ENCODE results near the gene ZNF581.
A peak's percentile ranks its signal among the peaks of the same experiment; 100 is the strongest.

ZNF581 gene

GRCh38 chr19:55643003-55643886, at the start of gene ZNF581:
ZNF581 (plus strand) TSS chr19:55643649; CDS start chr19:55644572, 923 bp downstream.
- peak; percentile 65 for DNase-seq

GRCh38 chr19:55594996-55595545, 48.4 kb upstream of the ZNF581 start:
- no peak for DNase-seq

GRCh38 chr19:55596304-55596703, 47.1 kb upstream of the ZNF581 start:
- no peak for DNase-seq

- no peak for DNase-seq
Observed at GRCh38 chr19:55597501-55597921, 45.9 kb upstream of the ZNF581 start.

- no peak for DNase-seq
Observed at GRCh38 chr19:55598034-55598433, 45.4 kb upstream of the ZNF581 start.

- peak; percentile 97 for DNase-seq
Observed at GRCh38 chr19:55598719-55599467, 44.6 kb upstream of the ZNF581 start.

GRCh38 chr19:55599468-55599841, 44.0 kb upstream of the ZNF581 start, which contains the start of gene FIZ1:
FIZ1 (minus strand) TSS chr19:55599517; CDS start chr19:55597865, 1,652 bp downstream.
- DNase-seq = peak; percentile 97

GRCh38 chr19:55599842-55600661, 43.4 kb upstream of the ZNF581 start, which contains the start of gene ZNF524:
ZNF524 (plus strand) TSS chr19:55600288; CDS start chr19:55602113, 1,825 bp downstream.
- DNase-seq = peak; percentile 95

GRCh38 chr19:55600662-55601028, 42.8 kb upstream of the ZNF581 start:
- DNase-seq = no peak

- DNase-seq = no peak
Observed at GRCh38 chr19:55601084-55601483, 42.4 kb upstream of the ZNF581 start.

- no peak for DNase-seq
Observed at GRCh38 chr19:55602104-55603001, 41.1 kb upstream of the ZNF581 start.

GRCh38 chr19:55603115-55603514, 40.3 kb upstream of the ZNF581 start:
- DNase-seq = no peak

GRCh38 chr19:55603581-55604292, 39.7 kb upstream of the ZNF581 start:
- no peak for DNase-seq

GRCh38 chr19:55605207-55605636, 38.2 kb upstream of the ZNF581 start:
- peak; percentile 94 for DNase-seq

GRCh38 chr19:55605637-55606470, 37.6 kb upstream of the ZNF581 start, which contains the start of gene ZNF865:
ZNF865 (plus strand) TSS chr19:55605647; CDS start chr19:55613619, 7,972 bp downstream.
- DNase-seq = peak; percentile 88

- no peak for DNase-seq
Observed at GRCh38 chr19:55606471-55606787, 37.0 kb upstream of the ZNF581 start.

GRCh38 chr19:55606817-55607216, 36.6 kb upstream of the ZNF581 start:
- DNase-seq = no peak

GRCh38 chr19:55609326-55609725, 34.1 kb upstream of the ZNF581 start:
- no peak for DNase-seq

- no peak for DNase-seq
Observed at GRCh38 chr19:55611300-55611982, 32.0 kb upstream of the ZNF581 start.

Data from NCI-H748 treated with DMSO at 0.1 percent for 48 hours (cell line).